Neuronal stem cell (in vitro differentiated cells): ENCODE data around the gene TMEM263.
"Not testable (repeated sequence)": the region's sequence is repeated elsewhere in the genome, so short reads cannot be mapped to it uniquely, and the experiment has no call there.

Experiments used
- DNase-seq: peaks from one replicate; pipeline ENCODE4 v3.0.0-alpha.2; 2013; ENCODE audit warnings: low spot score
- H2AFZ ChIP-seq: one replicate; pipeline ENCODE4 v1.6.1; 2013; ENCODE audit warnings: mild to moderate bottlenecking, low read length, inconsistent platforms
- H2AK5ac ChIP-seq: 2 replicates; pipeline ENCODE4 v1.6.1; 2013; ENCODE audit warnings: low read depth, mild to moderate bottlenecking, inconsistent platforms, low read length, moderate library complexity, mixed read lengths
- H2BK120ac ChIP-seq: 2 replicates; pipeline ENCODE4 v1.6.1; 2013; ENCODE audit warnings: low read depth, mild to moderate bottlenecking, inconsistent platforms, low read length, moderate library complexity, mixed read lengths
- H2BK12ac ChIP-seq: one replicate; pipeline ENCODE4 v1.6.1; 2013; ENCODE audit warnings: low read length, inconsistent platforms
- H2BK15ac ChIP-seq: 2 replicates; pipeline ENCODE4 v1.6.1; 2013; ENCODE audit warnings: mild to moderate bottlenecking, low read length, inconsistent platforms, mixed read lengths
- H2BK5ac ChIP-seq: one replicate; pipeline ENCODE4 v1.6.1; 2013; ENCODE audit warnings: inconsistent platforms, mild to moderate bottlenecking, low read length, moderate library complexity
- H3K14ac ChIP-seq: one replicate; pipeline ENCODE4 v1.6.1; 2013; ENCODE audit warnings: low read length, inconsistent platforms
- H3K18ac ChIP-seq: 2 replicates; pipeline ENCODE4 v1.6.1; 2013; ENCODE audit warnings: low read length, inconsistent platforms
- H3K23ac ChIP-seq: 2 replicates; pipeline ENCODE4 v1.6.1; 2013; ENCODE audit warnings: low read depth, mild to moderate bottlenecking, mixed read lengths, low read length, inconsistent platforms; ENCODE audit not compliant: poor library complexity
- H3K27ac ChIP-seq: replicated peaks from 3 replicates; pipeline ENCODE4 v1.5.1; 2013; ENCODE audit warnings: low read length, inconsistent platforms
- H3K27me3 ChIP-seq, 3 experiments: 2 replicates each; pipeline ENCODE4 v1.6.1; 2013; ENCODE audit warnings: low read length in 3 of 3, mild to moderate bottlenecking in 2 of 3, inconsistent platforms in 1 of 3, low read depth in 1 of 3, mixed read lengths in 1 of 3, moderate library complexity in 1 of 3; ENCODE audit not compliant: control insufficient read depth in 3 of 3, insufficient read depth in 3 of 3
- H3K36me3 ChIP-seq, 2 donors: replicated peaks in 1 of 2; 2 replicates each; pipeline ENCODE4 v1.6.1; 2013; ENCODE audit warnings: low read length in 2 of 2; ENCODE audit not compliant: control insufficient read depth in 2 of 2, insufficient read depth in 2 of 2
- H3K4ac ChIP-seq: 2 replicates; pipeline ENCODE4 v1.6.1; 2013; ENCODE audit warnings: inconsistent platforms, mild to moderate bottlenecking, low read length, moderate library complexity
- H3K4me1 ChIP-seq, 2 donors: 1 replicate in 1 of 2; 2 replicates in 1 of 2; pipeline ENCODE4 v1.6.1; 2013; ENCODE audit warnings: low read length in 2 of 2, low read depth in 1 of 2; ENCODE audit not compliant: control insufficient read depth in 2 of 2, insufficient read depth in 1 of 2
- H3K4me2 ChIP-seq: one replicate; pipeline ENCODE4 v1.6.1; 2013; ENCODE audit warnings: mild to moderate bottlenecking, low read length, inconsistent platforms; ENCODE audit not compliant: insufficient read depth, poor library complexity, severe bottlenecking
- H3K4me3 ChIP-seq, 2 donors: 2 replicates each; pipeline ENCODE4 v1.5.1; 2013; ENCODE audit warnings: low read length in 2 of 2, mild to moderate bottlenecking in 2 of 2, inconsistent platforms in 1 of 2, moderate library complexity in 1 of 2
- H3K79me1 ChIP-seq: one replicate; pipeline ENCODE4 v1.6.1; 2013; ENCODE audit warnings: low read depth, mild to moderate bottlenecking, inconsistent platforms, low read length, moderate library complexity
- H3K9ac ChIP-seq: one replicate; pipeline ENCODE4 v1.6.1; 2013; ENCODE audit warnings: mild to moderate bottlenecking, low read depth, low read length, inconsistent platforms; ENCODE audit not compliant: poor library complexity
- H3K9me3 ChIP-seq, 2 donors: replicated peaks in 1 of 2; 2 replicates each; pipeline versions ENCODE3 to v1.6.1; 2013; ENCODE audit warnings: low read length in 2 of 2, mild to moderate bottlenecking in 2 of 2, inconsistent platforms in 1 of 2, low read depth in 1 of 2, mixed read lengths in 1 of 2, moderate library complexity in 1 of 2; ENCODE audit not compliant: control insufficient read depth in 2 of 2, insufficient read depth in 1 of 2
- H4K8ac ChIP-seq: one replicate; pipeline ENCODE4 v1.6.1; 2013; ENCODE audit warnings: low read depth, mild to moderate bottlenecking, inconsistent platforms, low read length, moderate library complexity
- H4K91ac ChIP-seq: one replicate; pipeline ENCODE4 v1.6.1; 2013; ENCODE audit warnings: low read length, low read depth, mild to moderate bottlenecking, inconsistent platforms; ENCODE audit not compliant: poor library complexity
- WGBS, 2 donors: extraction: QIAGEN DNeasy Blood & Tissue Kit; methylation state at CpG; one replicate each; pipeline ENCODE4 v1.1.7; 2013; ENCODE audit warnings: missing lambda C conversion rate in 2 of 2, mixed read lengths in 1 of 2; ENCODE audit not compliant: insufficient read length in 2 of 2, insufficient replicate concordance in 1 of 2; ENCODE audit errors: extremely low coverage in 2 of 2; 5-methylcytosine and 5-hydroxymethylcytosine counted together

Gene TMEM263

DNA sequence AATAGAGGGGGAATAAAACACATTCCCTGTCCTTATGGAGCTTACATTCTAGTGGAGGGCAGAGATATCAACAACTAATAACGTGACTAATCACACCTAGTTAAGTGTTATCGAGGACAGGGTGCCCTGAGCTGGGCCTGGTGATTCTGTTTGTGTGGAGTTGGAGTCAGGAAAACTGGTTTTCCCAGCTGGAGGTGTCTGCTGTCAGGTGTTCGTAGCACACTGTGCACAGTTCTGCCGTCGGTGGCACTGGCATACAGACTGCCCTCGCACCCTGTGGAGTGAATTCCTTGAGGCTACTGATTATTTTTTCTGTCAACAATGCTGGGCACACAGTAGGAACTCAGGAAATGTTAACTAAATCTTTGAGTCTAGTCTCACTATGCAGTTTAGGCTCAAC lies 32.1 kb downstream of the TMEM263 start:
- Histone ChIP-seq H4K91ac (no peak overlapping the region), H3K4ac (no peak overlapping the region), H3K14ac (no peak overlapping the region), H2BK12ac (no peak overlapping the region), H2BK15ac (no peak overlapping the region), H3K9me3 (peaks cover 0 to 2% of the 10 kb centered on the region in 2 donors), H2AK5ac (no peak overlapping the region), H3K4me3 (no peak overlapping the region), H3K4me2 (no peak overlapping the region), H4K8ac (no peak overlapping the region), H2AFZ (peak overlapping the region; percentile 98), H3K23ac (no peak overlapping the region), H3K9ac (no peak overlapping the region), H2BK5ac (no peak overlapping the region), H3K27ac (no peak overlapping the region), H3K27me3 (no peaks in the 10 kb centered on the region), H3K36me3 (peaks cover 6 to 35% of the 10 kb centered on the region in 2 donors), H3K18ac (no peak overlapping the region), H3K79me1 (no peaks in the 10 kb centered on the region), H2BK120ac (no peak overlapping the region), H3K4me1 (peaks cover 4 to 7% of the 10 kb centered on the region in 2 donors)
- WGBS, 2 donors: no CpG with 5 or more reads among the region's 6 CpGs
- no peak for DNase-seq

DNA sequence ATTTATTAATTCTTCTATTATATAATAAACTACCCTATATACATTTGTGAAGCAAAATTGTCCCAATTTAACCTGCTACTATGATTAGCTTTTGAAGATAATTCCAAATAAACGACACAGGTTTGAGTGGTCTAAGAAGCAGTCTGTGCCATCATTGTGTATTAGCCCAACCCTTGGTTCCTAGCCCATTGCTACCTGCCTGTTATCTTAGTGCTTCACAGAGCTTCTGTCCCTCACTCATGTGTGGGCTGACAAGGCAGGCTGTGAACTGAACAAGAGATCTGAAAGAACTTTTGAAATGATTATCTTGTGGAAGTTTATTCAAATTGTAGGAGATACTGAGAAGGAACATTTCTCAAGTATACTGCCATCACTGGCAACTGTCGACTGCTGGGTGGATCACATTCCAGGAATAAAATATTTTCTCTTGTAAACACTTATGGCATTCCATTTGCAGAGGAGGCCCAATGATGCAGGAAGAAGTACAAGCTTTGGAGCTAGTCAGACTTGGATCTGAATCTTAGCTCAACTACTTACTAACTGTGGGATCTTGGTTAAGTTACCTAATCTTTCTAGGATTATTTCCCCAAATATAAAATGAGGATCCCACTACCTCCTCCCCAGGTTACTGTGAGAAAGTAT lies 39.0 kb downstream of the TMEM263 start:
- Histone ChIP-seq H3K27me3 (no peaks in the 10 kb centered on the region), H3K36me3 (peaks cover 3 to 34% of the 10 kb centered on the region in 2 donors), H2AK5ac (no peak overlapping the region), H3K9me3 (no peaks in the 10 kb centered on the region), H2BK5ac (no peak overlapping the region), H4K8ac (no peak overlapping the region), H3K27ac (no peak overlapping the region), H2BK15ac (no peak overlapping the region), H3K4me3 (no peak overlapping the region), H3K4ac (no peak overlapping the region), H3K14ac (no peak overlapping the region), H3K4me1 (no peaks in the 10 kb centered on the region), H4K91ac (no peak overlapping the region), H3K18ac (no peak overlapping the region), H2BK120ac (no peak overlapping the region), H3K79me1 (no peaks in the 10 kb centered on the region), H3K9ac (no peak overlapping the region), H2AFZ (no peak overlapping the region), H3K23ac (no peak overlapping the region), H2BK12ac (no peak overlapping the region), H3K4me2 (no peak overlapping the region)
- WGBS, 2 donors: no CpG with 5 or more reads among the region's 2 CpGs
- DNase-seq: no peak

DNA sequence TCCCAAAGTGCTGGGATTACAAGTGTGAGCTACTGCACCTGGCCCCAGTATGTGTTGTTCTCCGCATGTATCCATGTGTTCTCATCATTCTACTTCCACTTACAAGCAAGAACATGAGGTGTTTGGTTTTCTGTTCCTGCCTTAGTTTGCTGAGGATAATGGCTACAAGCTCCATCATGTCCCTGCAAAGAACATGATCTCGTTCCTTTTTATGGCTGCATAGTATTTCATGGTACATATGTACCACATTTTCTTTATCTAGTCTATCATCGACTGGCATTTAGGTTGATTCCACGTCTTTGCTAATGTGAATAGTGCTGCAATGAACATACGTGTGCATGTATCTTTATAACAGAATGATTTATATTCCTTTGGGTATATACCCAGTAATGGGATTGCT lies 40.4 kb downstream of the TMEM263 start:
- H3K4me1 ChIP-seq, H3K4ac ChIP-seq, H3K14ac ChIP-seq, H3K4me2 ChIP-seq, H2BK5ac ChIP-seq, H4K91ac ChIP-seq, H3K9me3 ChIP-seq, H3K9ac ChIP-seq, H2AK5ac ChIP-seq, H3K4me3 ChIP-seq, H3K27ac ChIP-seq, H3K79me1 ChIP-seq, H3K23ac ChIP-seq, H3K27me3 ChIP-seq, DNase-seq, H2AFZ ChIP-seq, H4K8ac ChIP-seq, H2BK15ac ChIP-seq, H3K18ac ChIP-seq, H2BK12ac ChIP-seq, H2BK120ac ChIP-seq: not testable (repeated sequence)
- H3K36me3 ChIP-seq: peaks cover 3 to 40% of the 10 kb centered on the region in 2 donors
- WGBS, 2 donors: no CpG with 5 or more reads among the region's 5 CpGs

- H3K4ac ChIP-seq: no peak overlapping the region
- no peak overlapping the region for H3K4me2 ChIP-seq
- no peak overlapping the region for H4K8ac ChIP-seq
- H2AFZ ChIP-seq: no peak overlapping the region
- no peak overlapping the region for H3K14ac ChIP-seq
- no peak overlapping the region for H2BK5ac ChIP-seq
- DNase-seq: no peak
- H3K79me1 ChIP-seq: no peaks in the 10 kb centered on the region
- H2BK15ac ChIP-seq: no peak overlapping the region
- H2BK120ac ChIP-seq: no peak overlapping the region
- H3K36me3 ChIP-seq: peaks cover 3 to 39% of the 10 kb centered on the region in 2 donors
- no peak overlapping the region for H3K18ac ChIP-seq
- no peaks in the 10 kb centered on the region for H3K27me3 ChIP-seq
- H3K4me3 ChIP-seq: no peak overlapping the region
- whole genome bisulfite sequencing, 2 donors: no CpG with 5 or more reads among the region's 1 CpG
- no peak overlapping the region for H2BK12ac ChIP-seq
- no peak overlapping the region for H2AK5ac ChIP-seq
- H3K23ac ChIP-seq: no peak overlapping the region
- H3K9ac ChIP-seq: no peak overlapping the region
- H3K4me1 ChIP-seq: no peaks in the 10 kb centered on the region
- no peak overlapping the region for H4K91ac ChIP-seq
- no peak overlapping the region for H3K27ac ChIP-seq
- no peaks in the 10 kb centered on the region for H3K9me3 ChIP-seq
Observed at GRCh38 chr12:106997916-106998315, 42.2 kb downstream of the TMEM263 start.
